HuH-7 (cell line): ENCODE data around the gene DELE1.

Experiments
- DNase-seq: peaks from one replicate; pipeline ENCODE4 v3.0.0; 2011; ENCODE audit warnings: low spot score

Gene DELE1

DNA sequence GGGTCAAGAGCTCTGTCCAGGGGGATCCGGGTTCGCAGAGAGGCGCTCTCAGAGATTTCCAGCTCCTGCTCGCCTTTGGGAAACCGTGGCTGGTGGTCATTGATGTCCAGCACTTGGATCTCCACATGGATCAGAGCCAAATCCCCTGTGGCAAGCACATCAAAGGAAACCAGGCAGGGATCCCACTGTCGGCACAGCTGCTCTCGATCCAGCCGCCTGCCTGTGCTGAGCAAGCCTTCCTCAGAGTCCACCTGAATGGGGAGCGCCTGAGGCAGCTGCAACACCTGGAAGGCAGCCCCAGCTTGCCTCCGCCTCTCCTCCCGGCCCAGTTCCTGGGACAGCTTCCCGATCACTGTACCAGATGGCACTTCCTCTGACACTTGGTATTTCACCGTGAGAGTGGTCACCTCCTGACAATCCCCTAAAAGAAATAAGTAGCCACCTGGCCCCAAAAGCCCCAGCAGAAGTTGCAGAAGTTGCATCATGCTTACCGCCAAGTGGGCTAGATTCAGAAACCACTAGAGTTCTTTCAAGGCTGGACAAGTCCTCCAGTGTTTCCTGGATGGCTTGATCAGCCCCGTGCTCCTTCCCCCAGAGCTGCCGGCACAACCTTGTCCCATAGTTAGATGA is 33.8 kb downstream of the DELE1 start:
- DNase-seq: no peak

DNA sequence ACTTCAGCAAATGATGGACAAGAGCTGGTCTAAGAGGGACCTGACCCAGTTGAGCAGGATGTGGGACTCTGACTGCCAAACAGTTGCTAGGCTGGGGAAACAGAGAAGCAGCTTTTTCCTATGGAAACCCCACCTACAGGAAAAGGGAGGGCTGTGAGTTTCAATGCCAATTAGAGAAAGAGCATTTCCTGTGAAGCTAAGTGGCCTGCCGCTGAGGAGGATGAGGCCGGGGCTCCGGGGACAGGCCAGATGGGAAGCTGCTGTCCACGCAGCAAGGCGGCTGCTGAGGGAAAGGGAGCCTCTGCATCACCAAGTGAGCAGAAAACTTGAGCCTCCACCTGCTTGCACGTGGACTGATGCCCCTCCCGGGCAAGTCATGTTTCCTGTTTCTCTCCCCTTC is 34.4 kb downstream of the DELE1 start, which contains the start of gene PCDH12:
Gene PCDH12, minus strand, starts transcription at position 90 of the 400 bp plus-strand sequence. CDS start 351 bp downstream, outside the sequence.
- DNase-seq: no peak

DNA sequence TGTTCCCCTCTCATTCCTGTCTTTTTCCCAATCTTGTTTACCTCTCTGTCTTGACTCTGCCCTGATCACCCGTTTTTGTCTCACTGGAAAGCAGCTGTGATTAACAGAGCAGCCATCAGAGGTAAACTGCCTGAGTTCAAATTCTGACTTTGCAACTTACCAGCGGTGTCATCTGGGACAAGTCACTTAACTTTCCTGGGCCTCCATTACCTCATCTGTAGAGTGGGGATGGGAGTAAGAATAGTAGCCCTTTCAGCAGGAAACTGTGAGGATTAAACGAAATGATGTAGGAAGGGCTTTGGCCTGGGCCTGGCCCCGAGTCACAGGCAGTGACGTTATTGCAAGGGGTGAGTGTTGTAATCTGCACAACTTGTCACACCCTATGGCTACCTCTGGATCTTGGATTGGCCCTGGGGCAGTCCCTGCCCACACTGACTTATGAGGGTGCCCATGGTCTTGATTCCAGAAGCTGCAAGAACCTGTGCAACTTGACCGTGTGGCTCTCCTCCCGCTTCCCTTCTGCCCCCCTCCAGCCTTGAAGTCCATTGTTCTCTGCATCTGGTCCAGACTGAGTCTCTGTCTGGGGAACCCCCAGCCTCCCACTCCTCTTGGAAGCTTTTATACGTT is 35.0 kb downstream of the DELE1 start:
- no peak for DNase-seq

DNA sequence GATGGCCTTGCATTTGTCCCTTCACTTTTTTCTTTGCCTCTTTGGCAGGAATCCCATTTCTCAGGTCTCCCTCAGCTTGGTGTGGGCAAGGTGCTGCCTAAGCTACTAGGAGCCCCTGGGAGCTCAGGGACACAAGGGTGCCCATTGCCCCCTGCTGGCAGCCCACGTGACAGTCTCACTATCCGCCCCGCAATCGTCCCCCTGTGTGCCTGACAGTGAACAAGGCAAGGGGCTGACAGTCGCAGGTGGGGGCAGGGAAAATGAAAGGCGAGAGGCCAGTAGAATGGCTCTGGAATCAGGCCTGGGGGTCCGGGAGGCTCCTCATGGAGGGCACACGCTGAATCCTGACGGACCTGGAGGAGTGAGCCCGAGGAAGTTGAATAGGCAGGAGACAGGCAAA is 36.3 kb downstream of the DELE1 start:
- no peak for DNase-seq

DNA sequence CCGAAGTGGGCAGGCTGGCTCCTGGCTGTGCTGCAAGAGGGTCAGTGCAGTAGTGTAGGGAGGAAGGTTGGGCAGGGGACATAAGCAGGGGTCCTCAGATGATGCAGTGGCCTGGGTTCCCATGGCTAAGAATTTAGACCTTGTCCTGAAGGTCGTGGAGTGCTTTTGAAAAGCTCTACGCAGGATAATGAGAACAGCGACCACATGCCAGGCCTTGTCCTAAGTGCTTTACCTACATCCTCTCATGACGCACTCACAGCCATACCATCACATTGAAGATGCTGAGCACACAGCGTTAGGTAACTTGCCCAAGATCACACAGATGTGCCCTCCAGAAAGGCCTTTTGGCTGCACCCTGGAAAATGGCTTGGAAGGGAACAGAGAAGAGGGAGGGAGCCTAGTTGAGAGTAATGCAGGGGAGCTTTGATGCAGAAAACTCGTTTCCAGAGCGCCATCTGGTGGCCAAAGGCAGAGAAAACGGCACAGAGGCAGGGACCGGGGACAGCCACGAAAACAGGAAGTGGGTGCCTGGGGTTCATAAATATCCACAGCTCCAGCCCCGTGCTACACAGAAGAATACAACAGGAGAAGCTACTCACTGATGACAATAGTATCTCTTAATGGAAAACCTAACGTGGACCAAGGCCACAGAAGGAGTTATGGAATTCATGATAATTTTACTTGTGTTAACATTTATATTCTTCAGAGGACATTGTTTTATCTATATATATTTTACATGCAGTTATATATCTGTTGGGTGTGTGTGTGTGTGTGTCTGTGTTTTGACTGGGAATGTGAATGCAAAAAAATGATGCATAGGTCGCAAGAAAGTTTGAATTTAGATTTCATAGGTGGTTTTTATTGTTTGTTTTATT is 37.0 kb downstream of the DELE1 start:
- DNase-seq: peak; percentile 79

DNA sequence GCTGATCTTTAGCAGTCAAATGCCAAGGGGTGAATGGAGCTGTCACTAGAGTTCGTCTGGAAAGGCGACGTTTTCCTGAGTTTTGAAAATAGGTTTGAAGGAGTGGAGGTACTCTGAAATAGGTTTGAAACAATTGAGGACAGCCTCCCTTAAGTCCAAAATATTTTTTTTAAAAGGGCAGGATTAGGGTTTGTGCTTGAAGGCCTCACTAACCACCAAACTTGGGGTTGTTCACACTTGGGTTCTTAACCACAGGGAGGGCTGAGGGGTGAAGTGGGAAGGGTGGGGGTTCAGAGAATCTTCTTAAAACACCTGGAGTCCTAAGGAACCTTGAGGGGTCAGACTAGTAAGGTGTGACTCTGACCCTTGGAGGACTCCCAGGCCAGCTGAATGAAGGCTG is 37.8 kb downstream of the DELE1 start:
- DNase-seq: no peak

DNA sequence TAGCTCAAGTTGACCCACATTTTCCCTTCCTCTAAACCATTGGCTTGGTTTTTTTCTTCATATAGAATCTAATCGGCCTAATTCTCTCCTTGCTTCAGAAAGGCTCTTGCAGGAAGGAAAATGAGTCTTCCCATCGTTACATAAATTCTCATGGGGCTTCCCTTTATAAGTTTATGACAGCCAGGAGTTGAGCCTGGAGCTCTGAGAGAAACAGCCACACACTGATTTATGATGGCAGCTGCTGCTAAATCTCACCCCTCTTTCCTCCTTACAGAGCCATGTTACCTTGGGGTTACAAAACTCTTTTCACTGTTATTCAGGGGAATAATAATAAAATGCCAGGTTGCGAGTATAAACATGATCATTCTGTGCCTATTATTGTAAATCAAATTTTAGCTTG is 40.0 kb downstream of the DELE1 start:
- no peak for DNase-seq

DNA sequence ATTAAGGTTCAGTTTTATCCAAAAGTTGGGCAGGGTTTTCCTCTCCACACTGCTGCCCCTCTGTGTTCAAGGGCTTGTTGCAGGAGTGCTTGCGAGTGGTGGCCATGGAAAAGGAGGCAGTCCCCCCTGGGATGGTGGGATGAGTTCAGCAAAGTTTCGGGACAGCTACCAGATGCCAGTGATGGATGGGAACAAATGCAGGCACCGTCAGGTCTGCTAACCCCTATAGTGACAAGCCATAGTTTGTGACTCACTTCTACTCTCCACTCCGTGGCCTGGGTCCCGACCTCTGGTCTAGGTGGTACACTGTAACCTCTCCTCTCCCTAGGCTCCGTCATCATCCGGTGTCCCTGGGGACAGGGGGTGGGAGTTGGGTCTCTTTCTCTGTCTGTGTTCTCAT is 41.4 kb downstream of the DELE1 start:
- DNase-seq: no peak

DNA sequence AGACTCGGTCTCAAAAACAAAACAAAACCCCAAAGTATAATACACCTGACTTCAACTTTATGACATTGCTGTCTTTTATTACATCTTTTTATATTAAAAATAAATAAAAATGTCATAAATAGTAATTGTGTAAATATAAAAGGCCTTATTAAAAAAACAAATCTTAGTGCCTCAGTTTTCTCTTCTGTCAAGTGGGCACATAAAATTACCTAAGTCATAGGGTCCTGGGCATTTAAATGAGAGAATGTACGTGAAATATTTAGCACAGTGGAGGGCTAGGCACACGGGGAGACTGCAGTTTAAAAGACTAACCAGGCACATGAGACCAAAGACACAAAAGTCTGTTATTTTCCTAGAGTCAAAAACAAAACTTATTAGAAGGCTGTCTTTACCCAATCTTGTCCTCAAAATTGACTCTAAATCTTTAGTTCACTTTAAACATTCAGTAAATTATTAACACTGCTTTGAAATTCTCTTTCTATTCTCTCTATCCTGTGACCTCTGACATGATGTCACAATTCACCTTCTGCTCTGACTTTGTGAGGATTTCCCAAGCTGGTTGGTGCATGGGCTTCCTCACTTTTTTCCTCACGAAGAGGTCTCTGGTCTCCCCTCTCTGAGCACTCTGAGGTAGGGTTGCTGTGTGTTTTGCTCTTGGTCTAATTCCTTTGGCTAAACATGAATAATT is 42.7 kb downstream of the DELE1 start:
- no peak for DNase-seq

DNA sequence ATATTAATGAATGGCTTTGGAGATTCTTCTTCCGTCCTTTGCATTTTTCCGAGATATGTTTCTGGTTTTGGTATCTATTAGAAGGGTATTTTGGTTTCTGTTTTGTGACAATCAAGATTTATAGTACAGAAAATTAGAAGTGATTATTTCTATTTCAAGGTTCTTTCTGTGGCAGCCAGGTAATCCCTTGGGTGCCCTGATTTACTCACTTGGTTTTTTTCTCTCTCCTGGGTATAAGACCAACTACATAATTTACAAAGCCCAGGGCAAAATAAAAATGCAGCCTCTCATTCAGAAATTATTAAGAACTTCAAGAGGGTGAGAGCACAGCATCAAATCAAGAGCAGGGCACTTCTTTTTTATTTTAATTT is 43.3 kb downstream of the DELE1 start:
- no peak for DNase-seq

DNA sequence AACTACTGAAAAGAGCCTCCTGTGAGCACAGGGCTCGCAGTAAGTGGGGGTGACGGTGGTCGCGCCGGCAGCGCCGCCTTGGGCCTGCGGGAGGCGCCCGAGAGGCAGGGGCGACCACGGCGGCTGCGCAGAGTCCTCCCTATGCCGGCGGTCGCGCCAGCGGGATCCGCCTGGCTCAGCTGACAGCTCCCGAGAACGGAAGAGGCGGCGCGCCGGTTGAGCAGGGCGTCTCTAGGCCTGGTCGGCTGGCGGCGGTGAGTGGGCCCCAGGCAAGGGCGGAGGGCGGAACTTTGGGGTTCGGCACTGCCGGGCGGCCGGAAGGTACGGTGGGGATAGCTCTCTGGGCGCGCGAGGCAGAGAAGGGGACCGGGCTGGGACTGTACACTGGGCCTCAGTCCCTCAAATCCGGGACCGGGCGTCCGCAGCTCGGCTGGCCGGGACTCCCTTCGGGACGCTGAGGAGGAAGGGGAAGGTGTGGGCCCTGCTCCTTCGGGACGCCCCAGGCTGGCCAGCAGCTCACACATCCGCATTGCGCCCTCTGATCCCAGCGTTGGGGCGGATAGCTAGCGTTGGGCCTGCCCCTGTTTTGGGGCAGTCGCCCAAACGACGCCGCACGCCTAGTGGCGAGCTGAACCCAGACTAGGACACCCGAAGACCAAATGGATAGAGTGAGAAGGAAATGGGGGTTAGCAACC is 45.4 kb downstream of the DELE1 start, which contains the start of gene RNF14:
Gene RNF14, plus strand, starts transcription at position 192 of the 695 bp plus-strand sequence. CDS start 4,484 bp downstream, outside the sequence.
- DNase-seq: peak; percentile 87

DNA sequence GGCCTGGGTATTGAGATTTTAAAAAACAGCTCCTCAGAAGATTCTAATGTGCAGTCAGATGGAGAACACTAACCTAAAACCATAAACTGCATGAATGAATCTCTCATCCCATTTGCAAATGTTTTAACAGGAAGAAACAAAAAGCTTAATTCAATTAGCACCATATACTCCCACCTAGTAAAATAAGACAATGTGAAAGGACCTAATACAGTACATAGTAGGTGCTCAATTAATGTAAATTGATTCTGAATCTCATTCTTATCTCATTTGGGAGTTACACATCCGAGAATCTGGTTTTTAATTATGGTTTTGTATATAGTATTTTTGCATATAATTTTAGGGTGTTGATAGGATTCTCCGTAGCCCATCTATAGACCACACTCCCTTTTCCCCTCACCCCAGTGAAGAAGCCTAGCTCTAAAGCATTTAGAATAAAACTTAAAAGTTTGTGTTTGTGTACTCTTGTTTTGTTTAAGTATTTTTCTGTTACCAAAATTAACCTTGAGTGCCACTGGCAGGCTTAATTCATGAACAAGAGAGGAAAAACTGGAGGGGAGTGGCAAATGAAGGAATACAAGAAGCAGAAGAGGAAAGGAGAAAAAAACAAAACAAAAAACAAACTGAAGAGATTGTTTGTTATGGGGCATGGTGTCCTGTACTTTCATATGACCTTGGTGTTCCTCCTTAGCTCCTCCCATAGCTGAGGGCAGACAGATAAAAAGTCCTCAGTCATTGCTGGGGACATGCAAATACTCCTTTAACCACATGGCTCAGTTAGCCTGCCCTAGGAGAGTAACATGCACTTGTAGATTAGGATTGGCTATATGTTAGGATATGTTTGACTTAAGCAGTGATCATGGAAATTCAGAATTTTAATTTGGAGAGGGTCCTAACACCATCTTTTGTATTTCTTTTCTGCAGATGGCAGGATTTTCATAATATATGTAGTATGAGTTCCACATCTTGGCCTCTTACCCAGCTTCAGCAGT is 46.4 kb downstream of the DELE1 start:
- DNase-seq: no peak

DNA sequence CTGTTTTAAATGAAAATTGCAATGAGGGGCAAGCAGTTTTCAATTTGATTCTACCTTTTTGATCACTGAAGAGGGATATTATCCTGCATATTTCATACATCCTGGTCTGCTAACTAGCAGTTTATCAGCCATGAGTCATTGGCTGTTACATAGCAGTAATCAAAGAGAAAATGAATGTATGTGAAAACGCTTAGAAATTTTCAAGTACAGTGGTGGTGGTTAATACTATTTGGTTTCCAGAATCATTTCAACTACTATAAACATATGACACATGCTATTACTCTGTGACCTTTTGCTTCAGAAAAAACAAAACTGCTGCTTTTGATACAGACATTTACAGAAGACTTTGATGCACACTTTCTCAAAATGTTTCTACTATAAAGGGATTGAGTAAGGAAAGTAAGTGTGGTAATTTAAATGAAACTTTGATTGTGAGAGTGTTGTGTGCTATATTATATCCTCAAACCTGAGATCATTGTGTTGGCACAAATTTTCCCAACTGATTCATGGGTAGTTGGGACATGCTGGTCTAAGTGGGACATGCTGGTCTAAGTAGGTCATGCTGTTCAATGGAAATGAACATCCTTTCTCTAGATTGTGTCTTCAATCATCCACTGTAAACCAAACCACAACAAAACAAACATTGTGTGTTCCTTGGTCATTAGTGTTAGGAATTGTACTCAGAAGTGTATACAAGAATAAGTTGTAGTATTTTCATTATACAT is 50.4 kb downstream of the DELE1 start:
- DNase-seq: no peak

DNA sequence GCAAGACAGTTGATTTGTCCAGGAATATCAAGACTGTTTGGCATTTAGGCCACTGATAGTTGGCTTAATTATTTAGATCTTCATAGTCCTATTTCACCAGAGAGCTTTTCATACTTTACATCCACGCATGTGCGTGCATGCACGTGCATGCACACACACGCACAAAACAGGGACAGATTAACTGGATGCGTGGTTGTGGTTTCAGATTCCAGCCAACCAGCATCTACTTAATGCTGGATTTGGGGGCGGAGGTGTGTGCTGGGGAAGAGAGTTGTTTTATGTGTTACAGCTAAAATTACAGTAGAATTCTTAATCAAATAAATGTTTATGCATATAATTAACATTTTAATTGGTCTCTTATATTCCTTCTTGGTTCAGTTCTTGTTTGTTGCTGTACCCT is 52.5 kb downstream of the DELE1 start:
- no peak for DNase-seq

DNA sequence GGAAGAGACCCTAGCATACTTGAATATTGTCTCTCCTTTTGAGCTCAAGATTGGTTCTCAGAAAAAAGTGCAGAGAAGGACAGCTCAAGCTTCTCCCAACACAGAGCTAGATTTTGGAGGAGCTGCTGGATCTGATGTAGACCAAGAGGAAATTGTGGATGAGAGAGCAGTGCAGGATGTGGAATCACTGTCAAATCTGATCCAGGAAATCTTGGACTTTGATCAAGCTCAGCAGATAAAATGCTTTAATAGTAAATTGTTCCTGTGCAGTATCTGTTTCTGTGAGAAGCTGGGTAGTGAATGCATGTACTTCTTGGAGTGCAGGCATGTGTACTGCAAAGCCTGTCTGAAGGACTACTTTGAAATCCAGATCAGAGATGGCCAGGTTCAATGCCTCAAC is 54.7 kb downstream of the DELE1 start:
- DNase-seq: no peak

DNA sequence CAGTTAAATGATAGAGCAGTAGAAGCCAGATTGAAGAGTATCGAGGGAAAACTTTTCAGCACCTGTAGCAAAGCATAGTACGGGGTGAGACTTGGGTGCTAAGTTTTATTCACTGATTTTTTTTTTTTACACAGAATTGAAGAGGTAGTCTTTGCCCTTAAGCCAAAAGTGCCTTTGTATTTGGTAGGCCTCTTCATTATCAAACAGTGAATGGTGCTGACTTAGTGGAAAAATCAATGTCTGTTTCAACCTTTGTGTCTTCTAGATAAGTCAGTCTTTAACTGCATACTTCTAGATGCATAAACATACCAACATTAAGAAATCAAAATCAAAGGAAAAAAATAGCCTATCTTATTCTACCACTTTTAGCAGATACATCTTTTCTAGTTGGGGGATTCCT is 59.0 kb downstream of the DELE1 start:
- DNase-seq: no peak

DNA sequence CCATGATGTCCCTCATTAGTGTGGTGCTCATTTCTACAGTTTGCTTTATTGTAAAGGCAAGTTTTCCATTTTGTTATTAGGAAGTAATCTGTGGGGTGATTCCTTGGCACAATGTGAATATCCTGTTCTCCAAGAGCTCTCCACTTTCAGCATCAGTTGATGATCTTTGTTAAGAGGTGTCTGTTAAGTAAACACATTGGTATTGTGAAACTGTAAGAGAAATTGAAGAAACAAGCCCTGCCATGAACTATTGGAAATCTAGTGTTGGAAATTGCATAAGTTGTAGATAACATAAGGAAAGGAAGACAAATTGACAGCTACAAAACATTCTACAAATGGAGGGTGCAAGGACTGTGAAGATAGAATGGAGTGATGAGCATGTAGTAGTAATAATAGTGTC is 62.4 kb downstream of the DELE1 start:
- DNase-seq: no peak

DNA sequence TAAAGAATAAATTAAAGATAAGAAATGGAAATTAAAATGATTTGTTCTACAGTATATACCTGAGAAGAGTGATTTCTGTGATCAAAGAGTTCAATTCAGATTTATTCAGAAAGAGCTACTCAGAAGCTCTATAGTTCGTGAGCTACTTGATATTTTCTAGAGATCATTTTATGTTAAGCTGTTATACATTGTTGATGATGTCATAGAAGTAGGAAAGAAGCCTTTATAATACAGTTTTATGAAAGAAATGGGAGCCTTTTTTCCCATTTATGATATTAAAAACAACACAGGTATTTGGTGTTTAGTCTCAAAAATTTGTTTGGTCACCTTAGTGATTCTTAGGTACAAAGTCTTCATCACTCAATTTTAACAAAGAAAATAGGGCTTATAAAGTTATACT is 66.0 kb downstream of the DELE1 start:
- no peak for DNase-seq
